B cell (primary cell): Measurements from ENCODE around the gene BEAN1. TPM values are rescaled to one million over a fixed set of nuclear protein-coding genes. Genes with fewer than 3 reads are reported as not detected.

Source experiments
- ATAC-seq: fragments of 200-7000 bp; cut with Tn5 transposase; one replicate; pipeline ENCODE4 v1.10.0; 2021; ENCODE audit warnings: low read depth, mild to moderate bottlenecking, moderate number of reproducible peaks, moderate library complexity
- CTCF ChIA-PET: fragments of 350-600 bp; sonication (Branson Sonifier 250); formaldehyde crosslinking; loops from one replicate; lab custom pipeline; 2021; ENCODE audit warnings: antibody characterized with exemption, inconsistent platforms; lab: Charles Lee
- POLR2A ChIA-PET: fragments of 350-600 bp; sonication (Branson Sonifier 250); formaldehyde crosslinking; loops from one replicate; lab custom pipeline; 2021; ENCODE audit warnings: antibody characterized with exemption; lab: Charles Lee
- DNase-seq: peaks from one replicate; pipeline ENCODE4 v3.0.0; 2013
- H2AFZ ChIP-seq: 2 replicates; pipeline ENCODE4 v1.6.1; 2012; ENCODE audit warnings: mild to moderate bottlenecking, low read depth, low read length; ENCODE audit not compliant: insufficient read depth, poor library complexity, severe bottlenecking
- H3K27ac ChIP-seq, 2 donors: 1 replicate in 1 of 2; 2 replicates in 1 of 2; pipeline ENCODE4 v1.5.1; 2012 to 2013; ENCODE audit warnings: low read length in 2 of 2, mild to moderate bottlenecking in 2 of 2, moderate library complexity in 1 of 2
- H3K27me3 ChIP-seq, 4 experiments: fragments of 200-600 bp in 1 of 4; sonication (generic) in 1 of 4; replicated peaks in 1 of 4; 1 replicate in 2 of 4; 2 replicates in 2 of 4; pipeline versions ENCODE4 v1.6.1 to v1.7.0; 2013 to 2016; ENCODE audit warnings: low read length in 3 of 4, mild to moderate bottlenecking in 2 of 4, mixed read lengths in 1 of 4, moderate library complexity in 1 of 4; ENCODE audit not compliant: insufficient read depth in 4 of 4, control insufficient read depth in 3 of 4; ENCODE audit errors: control extremely low read depth in 1 of 4
- H3K36me3 ChIP-seq, 2 experiments: replicated peaks in 1 of 2; 1 replicate in 1 of 2; 2 replicates in 1 of 2; pipeline versions ENCODE4 v1.6.1 to v1.7.1; 2013; ENCODE audit warnings: low read length in 1 of 2; ENCODE audit not compliant: insufficient read depth in 2 of 2, control insufficient read depth in 1 of 2; ENCODE audit errors: control extremely low read depth in 1 of 2, extremely low read depth in 1 of 2
- H3K4me1 ChIP-seq, 2 donors: fragments of 200-600 bp in 1 of 2; sonication (generic) in 1 of 2; 1 replicate in 1 of 2; 2 replicates in 1 of 2; pipeline versions ENCODE4 v1.5.1 to v1.6.1; 2013 to 2017; ENCODE audit warnings: low read length in 2 of 2; ENCODE audit not compliant: control insufficient read depth in 2 of 2, insufficient read depth in 2 of 2
- H3K4me2 ChIP-seq: replicated peaks from 2 replicates; pipeline ENCODE3; 2012; ENCODE audit warnings: mild to moderate bottlenecking, low read depth, low read length; ENCODE audit not compliant: poor library complexity, severe bottlenecking
- H3K4me3 ChIP-seq, 5 experiments: fragments of 200-600 bp in 1 of 5; sonication (generic) in 1 of 5; 1 replicate in 3 of 5; 2 replicates in 2 of 5; pipeline versions ENCODE4 v1.5.1 to v1.7.0; 2011 to 2016; ENCODE audit warnings: low read length in 4 of 5, mild to moderate bottlenecking in 4 of 5, low read depth in 2 of 5, control low read depth in 1 of 5, moderate library complexity in 1 of 5; ENCODE audit not compliant: insufficient read depth in 1 of 5; ENCODE audit errors: control extremely low read depth in 1 of 5, extremely low read depth in 1 of 5
- H3K79me2 ChIP-seq: fragments of 200-600 bp; sonication (generic); one replicate; pipeline ENCODE4 v1.6.0; 2016; ENCODE audit warnings: low read length; ENCODE audit not compliant: control insufficient read depth, insufficient read depth
- H3K9ac ChIP-seq: fragments of 200-600 bp; sonication (generic); 2 replicates; pipeline ENCODE4 v1.6.1; 2017; ENCODE audit warnings: mild to moderate bottlenecking, low read length, moderate library complexity
- H3K9me3 ChIP-seq, 3 donors: one replicate each; pipeline versions ENCODE4 v1.6.1 to v1.7.1; 2013; ENCODE audit warnings: low read length in 2 of 3; ENCODE audit not compliant: control insufficient read depth in 2 of 3, insufficient read depth in 1 of 3; ENCODE audit errors: control extremely low read depth in 1 of 3
- H4K20me1 ChIP-seq: 2 replicates; pipeline ENCODE4 v1.6.0; 2012; ENCODE audit warnings: mild to moderate bottlenecking, low read length; ENCODE audit not compliant: insufficient read depth, control insufficient read depth, poor library complexity, severe bottlenecking
- H3K27ac Mint-ChIP-seq: one replicate; pipeline ENCODE4 v1.8.0; 2021; ENCODE audit warnings: mixed read lengths
- H3K27me3 Mint-ChIP-seq: one replicate; pipeline ENCODE4 v1.8.0; 2021; ENCODE audit warnings: mixed read lengths
- H3K4me1 Mint-ChIP-seq: one replicate; pipeline ENCODE4 v1.8.0; 2021; ENCODE audit warnings: mixed read lengths
- H3K4me3 Mint-ChIP-seq: one replicate; pipeline ENCODE4 v1.8.0; 2021; ENCODE audit warnings: mixed read lengths
- H3K9me3 Mint-ChIP-seq: one replicate; pipeline ENCODE4 v1.8.0; 2022; ENCODE audit warnings: mixed read lengths; ENCODE audit not compliant: insufficient read depth
- CTCF ChIP-seq: fragments of 200-600 bp; IDR thresholded peaks from one replicate; pipeline ENCODE4 v1.8.0; 2022; ENCODE audit warnings: antibody characterized with exemption, mild to moderate bottlenecking
- EZH2 ChIP-seq: IDR thresholded peaks from 2 replicates; pipeline ENCODE4 v1.6.1; 2012; ENCODE audit warnings: borderline replicate concordance, low read depth, mild to moderate bottlenecking, moderate library complexity, low read length; ENCODE audit not compliant: insufficient read depth, poor library complexity, severe bottlenecking
- WGBS: methylation state at CpG from one replicate; pipeline ENCODE4 v1.1.5; 2013; ENCODE audit warnings: missing lambda C conversion rate; ENCODE audit not compliant: insufficient coverage; 5-methylcytosine and 5-hydroxymethylcytosine counted together
- intact Hi-C: fragments of 100-400 bp; cut with micrococcal nuclease; formaldehyde crosslinking; loops from one replicate; pipeline ENCODE4 v1.10.0; 2022
- polyA plus RNA-seq: library from polyadenylated mRNA; depleted of rRNA; stranded (reverse); fragments of >200 nt; gene quantifications from 2 replicates; pipeline ENCODE4 v1.2.3, GENCODE V29; 2012
- total RNA-seq, 2 donors: library from RNA; stranded (reverse); fragments of 120-200 nt in 1 of 2; gene quantifications; 1 replicate in 1 of 2; 2 replicates in 1 of 2; pipeline versions ENCODE4 v1.2.3 to v1.2.4, GENCODE V29; 2013 to 2022

The BEAN1 gene
- total and polyA plus RNA-seq, 2 donors (not counting 1 experiment from before 2014, with no cell fraction given): not detected

GRCh38 chr16:66402166-66402565 lies 24.9 kb upstream of the BEAN1 start:
- WGBS: no CpG with 5 or more reads among the region's 12 CpGs
- no peak overlapping the region for H3K4me3 Mint-ChIP-seq
- H4K20me1 ChIP-seq: no peaks in the 10 kb centered on the region
- POLR2A ChIA-PET: no interaction called here
- no peaks in the 10 kb centered on the region for H3K79me2 ChIP-seq
- H3K9ac ChIP-seq: no peak overlapping the region
- no peak overlapping the region for H3K4me2 ChIP-seq
- H3K4me1 ChIP-seq: peaks cover 9 to 11% of the 10 kb centered on the region in 2 donors
- no peak overlapping the region for H3K27ac ChIP-seq
- H3K27me3 Mint-ChIP-seq: peaks cover 42% of the 10 kb centered on the region
- no peak for TF ChIP-seq CTCF
- DNase-seq (no peak), ATAC-seq (no peak)
- intact Hi-C loops: no loop called here
- peaks cover 7% of the 10 kb centered on the region for H3K4me1 Mint-ChIP-seq
- H3K27ac Mint-ChIP-seq: no peak overlapping the region
- peaks cover 0 to 24% (median 11%) of the 10 kb centered on the region in 4 experiments for H3K27me3 ChIP-seq
- H3K36me3 ChIP-seq: no peaks in the 10 kb centered on the region
- H3K9me3 Mint-ChIP-seq: no peaks in the 10 kb centered on the region
- CTCF ChIA-PET: no interaction called here
- H2AFZ ChIP-seq: no peak overlapping the region
- H3K4me3 ChIP-seq: no peak overlapping the region
- H3K9me3 ChIP-seq: no peaks in the 10 kb centered on the region

GRCh38 chr16:66402591-66403230 lies 24.4 kb upstream of the BEAN1 start:
- no peaks in the 10 kb centered on the region for H3K9me3 Mint-ChIP-seq
- TF ChIP-seq CTCF (no peak), EZH2 (no peak)
- POLR2A ChIA-PET: no interaction called here
- no peak overlapping the region for H3K27ac Mint-ChIP-seq
- Histone ChIP-seq H3K36me3 (no peaks in the 10 kb centered on the region), H3K4me3 (no peak overlapping the region), H3K4me2 (no peak overlapping the region), H3K9ac (no peak overlapping the region), H2AFZ (no peak overlapping the region), H4K20me1 (no peaks in the 10 kb centered on the region), H3K79me2 (no peaks in the 10 kb centered on the region), H3K27me3 (peaks cover 0 to 25% (median 12%) of the 10 kb centered on the region in 4 experiments), H3K27ac (no peak overlapping the region), H3K4me1 (peaks cover 9 to 12% of the 10 kb centered on the region in 2 donors), H3K9me3 (no peaks in the 10 kb centered on the region)
- 95% methylated on average over 61 of the region's 61 CpGs for WGBS
- no peak overlapping the region for H3K4me3 Mint-ChIP-seq
- intact Hi-C loops: no loop called here
- H3K27me3 Mint-ChIP-seq: peaks cover 44% of the 10 kb centered on the region
- DNase-seq: no peak
- ATAC-seq: no peak
- CTCF ChIA-PET: interaction anchor here (1.0 kb wide), 1 partner anchor 80 kb away, joined by 3 read pairs; no protein-coding TSS in a partner anchor
- peaks cover 8% of the 10 kb centered on the region for H3K4me1 Mint-ChIP-seq
